Prostate gland (tissue), 2 donors: ENCODE results near the gene TMC8.

Source experiments
- POLR2AphosphoS5 ChIP-seq: sonication (generic); formaldehyde crosslinking; IDR thresholded peaks from one replicate; pipeline ENCODE4 v1.6.1; 2017; ENCODE audit warnings: antibody characterized with exemption
- TF ChIP-seq, protein P1 (sequence below), 4 experiments: fragments of 200-600 bp in 2 of 4; fragments of 450-650 bp in 2 of 4; sonication (generic) in 2 of 4; IDR thresholded peaks; 1 replicate in 3 of 4; 2 replicates in 1 of 4; pipeline ENCODE4 v1.5.1; 2016 to 2019; ENCODE audit warnings: antibody characterized with exemption in 4 of 4, mild to moderate bottlenecking in 2 of 4, moderate library complexity in 2 of 4

- TF ChIP-seq, protein P1, sequence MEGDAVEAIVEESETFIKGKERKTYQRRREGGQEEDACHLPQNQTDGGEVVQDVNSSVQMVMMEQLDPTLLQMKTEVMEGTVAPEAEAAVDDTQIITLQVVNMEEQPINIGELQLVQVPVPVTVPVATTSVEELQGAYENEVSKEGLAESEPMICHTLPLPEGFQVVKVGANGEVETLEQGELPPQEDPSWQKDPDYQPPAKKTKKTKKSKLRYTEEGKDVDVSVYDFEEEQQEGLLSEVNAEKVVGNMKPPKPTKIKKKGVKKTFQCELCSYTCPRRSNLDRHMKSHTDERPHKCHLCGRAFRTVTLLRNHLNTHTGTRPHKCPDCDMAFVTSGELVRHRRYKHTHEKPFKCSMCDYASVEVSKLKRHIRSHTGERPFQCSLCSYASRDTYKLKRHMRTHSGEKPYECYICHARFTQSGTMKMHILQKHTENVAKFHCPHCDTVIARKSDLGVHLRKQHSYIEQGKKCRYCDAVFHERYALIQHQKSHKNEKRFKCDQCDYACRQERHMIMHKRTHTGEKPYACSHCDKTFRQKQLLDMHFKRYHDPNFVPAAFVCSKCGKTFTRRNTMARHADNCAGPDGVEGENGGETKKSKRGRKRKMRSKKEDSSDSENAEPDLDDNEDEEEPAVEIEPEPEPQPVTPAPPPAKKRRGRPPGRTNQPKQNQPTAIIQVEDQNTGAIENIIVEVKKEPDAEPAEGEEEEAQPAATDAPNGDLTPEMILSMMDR (IDR thresholded peaks at IDR 0.05): no peak
- no peak for TF ChIP-seq POLR2AphosphoS5
These were observed 9.4 kb upstream of the TMC8 start for GRCh38 chr17:78120971-78121800.
